Lung (tissue), 12 donors: Measurements from ENCODE around the gene SPRYD4. TPM values are rescaled to one million over a fixed set of nuclear protein-coding genes. Genes with fewer than 3 reads are reported as not detected.

Experiments used
- ATAC-seq: fragments of 200-7000 bp; cut with Tn5 transposase; one replicate; pipeline ENCODE4 v1.9.1; 2020; ENCODE audit warnings: moderate number of reproducible peaks; ENCODE audit not compliant: insufficient read depth, low FRiP score
- DNase-seq, 3 donors: peaks; one replicate each; pipeline ENCODE4 v3.0.0-alpha.2; 2013 to 2017
- H3K27ac ChIP-seq, 2 donors: one replicate each; pipeline ENCODE4 v1.5.1; 2013; ENCODE audit warnings: mild to moderate bottlenecking in 2 of 2, moderate library complexity in 2 of 2, control low read depth in 1 of 2, inconsistent platforms in 1 of 2, low read depth in 1 of 2, low read length in 1 of 2
- H3K27me3 ChIP-seq, 3 donors: one replicate each; pipeline ENCODE4 v1.5.1; 2013; ENCODE audit warnings: low read length in 2 of 3; ENCODE audit not compliant: control insufficient read depth in 3 of 3, insufficient read depth in 3 of 3
- H3K36me3 ChIP-seq, 4 donors: one replicate each; pipeline ENCODE4 v1.5.1; 2013; ENCODE audit warnings: low read length in 4 of 4, mild to moderate bottlenecking in 1 of 4, moderate library complexity in 1 of 4; ENCODE audit not compliant: control insufficient read depth in 4 of 4, insufficient read depth in 4 of 4
- H3K4me1 ChIP-seq, 5 donors: one replicate each; pipeline ENCODE4 v1.5.1; 2013; ENCODE audit warnings: low read length in 5 of 5, mild to moderate bottlenecking in 2 of 5, moderate library complexity in 1 of 5; ENCODE audit not compliant: control insufficient read depth in 5 of 5, insufficient read depth in 5 of 5
- H3K4me3 ChIP-seq: one replicate; pipeline ENCODE4 v1.5.1; 2013; ENCODE audit warnings: mild to moderate bottlenecking, control low read depth, moderate library complexity
- H3K9ac ChIP-seq, 2 donors: one replicate each; pipeline ENCODE4 v1.5.1; 2013; ENCODE audit warnings: low read length in 2 of 2, control low read depth in 1 of 2; ENCODE audit not compliant: insufficient read depth in 1 of 2
- H3K9me3 ChIP-seq, 4 donors: one replicate each; pipeline ENCODE4 v1.5.1; 2013; ENCODE audit warnings: low read length in 3 of 4, mild to moderate bottlenecking in 1 of 4, moderate library complexity in 1 of 4; ENCODE audit not compliant: control insufficient read depth in 4 of 4, insufficient read depth in 3 of 4
- WGBS, 2 donors: extraction: QIAGEN DNeasy Blood & Tissue Kit; methylation state at CpG; one replicate each; pipeline ENCODE4 v1.1.7; 2013; 5-methylcytosine and 5-hydroxymethylcytosine counted together
- polyA plus RNA-seq, 2 donors: library from polyadenylated mRNA; stranded (reverse); fragments of 200-250 nt; gene quantifications; one replicate each; pipeline ENCODE4 v1.2.1, GENCODE V29; 2013
- total RNA-seq, 2 donors: library from RNA; depleted of rRNA in 1 of 2; stranded (reverse); fragments of >200 nt in 1 of 2; gene quantifications; one replicate each; pipeline ENCODE4 v1.2.1, GENCODE V29; 2014 to 2021
- TF ChIP-seq, protein P1 (sequence below): IDR thresholded peaks from 2 replicates; pipeline ENCODE4 v1.5.1; 2012; ENCODE audit warnings: mild to moderate bottlenecking; ENCODE audit errors: control extremely low read depth, extremely low read depth
- donor health status: control.
- donor health status: control.
- donor health status: Bipolar disorder and iron deficiency.
- donor health status: healthy.
- donor health status: DM: yes; HTN: yes; CAD: no.

SPRYD4 gene
- total and polyA plus RNA-seq, 4 donors, result 2.0 to 3.4 (median 2.3) TPM

DNA sequence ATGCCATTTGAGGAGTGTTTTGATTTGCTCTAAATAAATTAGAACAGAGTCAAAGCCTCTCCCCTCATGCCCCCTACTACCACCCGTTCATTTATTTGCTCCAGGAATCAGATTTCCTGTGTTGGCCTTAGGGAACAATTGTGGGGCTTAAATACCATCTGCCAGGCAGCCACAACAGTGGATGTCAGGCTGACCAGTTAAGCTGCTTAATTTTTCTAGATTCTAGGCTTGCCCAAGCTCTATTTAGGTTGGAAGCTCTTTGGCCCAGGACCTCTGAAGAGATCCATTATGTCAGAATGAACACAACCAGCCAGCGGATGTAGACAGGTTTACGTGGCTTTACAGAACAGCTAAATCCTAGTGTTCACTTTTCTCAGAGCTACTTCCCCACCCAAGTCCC lies 18.1 kb upstream of the SPRYD4 start:
- 87 to 92% methylated on average over 3 of the region's 3 CpGs for WGBS, 2 donors
- TF ChIP-seq, protein P1, sequence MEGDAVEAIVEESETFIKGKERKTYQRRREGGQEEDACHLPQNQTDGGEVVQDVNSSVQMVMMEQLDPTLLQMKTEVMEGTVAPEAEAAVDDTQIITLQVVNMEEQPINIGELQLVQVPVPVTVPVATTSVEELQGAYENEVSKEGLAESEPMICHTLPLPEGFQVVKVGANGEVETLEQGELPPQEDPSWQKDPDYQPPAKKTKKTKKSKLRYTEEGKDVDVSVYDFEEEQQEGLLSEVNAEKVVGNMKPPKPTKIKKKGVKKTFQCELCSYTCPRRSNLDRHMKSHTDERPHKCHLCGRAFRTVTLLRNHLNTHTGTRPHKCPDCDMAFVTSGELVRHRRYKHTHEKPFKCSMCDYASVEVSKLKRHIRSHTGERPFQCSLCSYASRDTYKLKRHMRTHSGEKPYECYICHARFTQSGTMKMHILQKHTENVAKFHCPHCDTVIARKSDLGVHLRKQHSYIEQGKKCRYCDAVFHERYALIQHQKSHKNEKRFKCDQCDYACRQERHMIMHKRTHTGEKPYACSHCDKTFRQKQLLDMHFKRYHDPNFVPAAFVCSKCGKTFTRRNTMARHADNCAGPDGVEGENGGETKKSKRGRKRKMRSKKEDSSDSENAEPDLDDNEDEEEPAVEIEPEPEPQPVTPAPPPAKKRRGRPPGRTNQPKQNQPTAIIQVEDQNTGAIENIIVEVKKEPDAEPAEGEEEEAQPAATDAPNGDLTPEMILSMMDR, result no peak
- no peak for DNase-seq

DNA sequence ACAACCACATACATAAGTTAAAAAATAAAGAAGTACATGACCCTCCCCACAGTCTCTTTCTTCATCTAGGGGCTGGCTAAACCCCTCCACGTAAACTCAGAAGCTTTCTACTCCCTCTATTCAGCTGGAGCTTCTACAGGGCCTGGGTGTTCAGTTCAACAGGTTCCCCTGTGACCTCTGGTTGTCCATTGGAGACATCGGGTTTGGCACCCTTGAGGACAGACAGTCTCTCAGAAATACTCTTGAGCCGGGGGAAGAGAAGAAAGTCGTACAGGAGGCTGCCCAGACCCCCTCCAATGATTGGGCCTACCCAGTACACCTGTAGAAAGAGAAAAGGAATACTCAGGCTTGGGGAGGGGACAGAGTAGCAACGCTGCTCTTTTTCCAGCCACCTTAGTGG lies 17.2 kb upstream of the SPRYD4 start:
- DNase-seq, result no peak
- H3K4me1 ChIP-seq, result peaks cover 0 to 6% (median 3%) of the 10 kb centered on the region in 5 donors
- no peak overlapping the region for H3K4me3 ChIP-seq
- no peaks in the 10 kb centered on the region for H3K36me3 ChIP-seq
- no peaks in the 10 kb centered on the region for H3K27me3 ChIP-seq
- no peaks in the 10 kb centered on the region for H3K9me3 ChIP-seq
- WGBS, 2 donors, result 65 to 69% methylated on average over 5 of the region's 5 CpGs
- H3K9ac ChIP-seq, result no peak overlapping the region
- no peak overlapping the region for H3K27ac ChIP-seq
- no peak for ATAC-seq
- TF ChIP-seq, protein P1, result no peak

More for the DNA sequence above, 18.1 kb upstream of the SPRYD4 start:
- no peak for ATAC-seq
- Histone ChIP-seq H3K4me3 (no peak overlapping the region), H3K4me1 (peaks cover 0 to 6% (median 3%) of the 10 kb centered on the region in 5 donors), H3K36me3 (no peaks in the 10 kb centered on the region), H3K27ac (no peak overlapping the region), H3K27me3 (no peaks in the 10 kb centered on the region), H3K9ac (no peak overlapping the region), H3K9me3 (no peaks in the 10 kb centered on the region)

DNA sequence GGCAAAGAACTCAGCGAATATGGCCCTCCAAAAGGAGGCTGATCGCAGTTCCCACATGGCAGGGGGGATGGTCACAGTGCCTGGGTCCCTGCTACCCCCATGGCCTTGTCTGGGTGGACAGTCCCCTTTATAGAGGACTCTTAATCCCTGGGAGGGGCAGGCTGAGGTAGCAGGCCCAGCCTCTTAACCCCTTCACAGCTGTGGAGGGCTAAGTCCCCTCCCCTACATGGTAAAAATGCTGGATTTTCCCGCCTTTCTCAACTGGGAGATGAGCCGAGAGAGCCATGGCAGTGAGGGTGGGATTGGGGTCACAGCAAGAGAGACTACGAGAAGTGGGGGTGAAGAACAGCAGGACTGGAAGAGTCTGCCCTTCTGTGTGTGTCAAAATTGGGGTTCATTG lies 13.8 kb upstream of the SPRYD4 start, which contains the start of gene MIP:
TSS of gene MIP (minus strand) at position 101 of the 400 bp plus-strand sequence. CDS start at position 57, 44 bp downstream.
- no peaks in the 10 kb centered on the region for H3K27me3 ChIP-seq
- H3K9ac ChIP-seq, result no peak within 1 kb of the TSS
- WGBS, 2 donors, result 91 to 92% methylated on average over 5 of the region's 5 CpGs
- DNase-seq, result no peak
- H3K4me1 ChIP-seq, result peaks cover 0 to 4% (median 0%) of the 10 kb centered on the region in 5 donors
- H3K4me3 ChIP-seq, result no peak within 1 kb of the TSS
- no peaks in the 10 kb centered on the region for H3K36me3 ChIP-seq
- no peak within 1 kb of the TSS for H3K27ac ChIP-seq
- no peaks in the 10 kb centered on the region for H3K9me3 ChIP-seq
- TF ChIP-seq, protein P1, result no peak
- ATAC-seq, result no peak

DNA sequence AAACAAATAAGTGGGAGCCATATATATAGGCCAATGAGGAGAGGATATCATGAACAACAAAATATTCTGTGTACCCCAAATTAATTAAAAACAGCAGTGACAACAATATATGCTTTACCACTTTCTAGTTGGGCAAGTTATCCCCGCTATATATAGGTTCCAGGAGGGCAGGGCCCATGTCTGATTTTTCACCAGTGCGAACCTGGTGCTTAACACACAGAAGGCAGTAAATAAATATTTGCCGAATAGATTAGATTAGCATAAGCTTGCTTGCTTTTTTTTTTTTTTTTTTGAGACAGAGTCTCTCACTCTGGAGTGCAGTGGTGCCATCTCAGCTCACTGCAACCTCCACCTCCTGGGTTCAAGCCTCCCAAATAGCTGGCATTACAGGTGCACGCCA lies 10.6 kb upstream of the SPRYD4 start:
- ATAC-seq (no peak), DNase-seq (no peak)
- H3K4me1 ChIP-seq, result no peaks in the 10 kb centered on the region
- no peaks in the 10 kb centered on the region for H3K27me3 ChIP-seq
- no peaks in the 10 kb centered on the region for H3K9me3 ChIP-seq
- 90 to 97% methylated on average over 4 of the region's 4 CpGs for WGBS, 2 donors
- no peak overlapping the region for H3K9ac ChIP-seq
- no peak overlapping the region for H3K27ac ChIP-seq
- TF ChIP-seq, protein P1, result no peak
- no peaks in the 10 kb centered on the region for H3K36me3 ChIP-seq
- no peak overlapping the region for H3K4me3 ChIP-seq
